Measurements from ENCODE around the gene CLRN1. TPM values are rescaled to one million over a fixed set of nuclear protein-coding genes. Genes with fewer than 3 reads are reported as not detected.
"Not testable (repeated sequence)": the region's sequence is repeated elsewhere in the genome, so short reads cannot be mapped to it uniquely, and the experiment has no call there.

CLRN1 gene
- total RNA-seq, 1 experiment from 2014 or later = not detected

DNA sequence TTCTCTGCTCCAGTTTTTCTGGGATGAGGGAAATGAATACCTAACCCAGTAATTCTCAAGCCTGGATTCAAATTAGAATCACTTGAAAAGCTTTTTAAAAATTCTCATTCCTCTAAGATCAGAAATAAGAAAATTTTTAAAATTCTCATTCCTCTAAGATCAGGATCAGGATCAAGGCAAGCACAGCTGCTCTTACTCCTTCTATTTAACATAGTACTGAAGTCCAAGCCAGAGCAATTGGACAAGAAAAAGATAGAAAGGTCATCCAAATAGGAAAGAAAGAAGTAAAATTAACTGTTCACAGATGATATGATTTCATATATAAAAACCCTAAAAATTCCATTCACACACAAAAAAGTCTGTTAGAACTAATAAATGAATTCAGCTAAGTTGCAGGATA, 24.2 kb upstream of the CLRN1 start:
- Histone ChIP-seq H3K27me3 (no peaks in the 10 kb centered on the region), H3K4me1 (no peaks in the 10 kb centered on the region), H3K4me3 (no peak overlapping the region), H3K36me3 (no peaks in the 10 kb centered on the region), H3K27ac (no peak overlapping the region), H3K9me3 (replicated peaks) (no peaks in the 10 kb centered on the region)
- no peak for DNase-seq

GRCh38 chr3:150995510-150995909, 23.0 kb upstream of the CLRN1 start:
- DNase-seq = no peak
- Histone ChIP-seq H3K36me3 (no peaks in the 10 kb centered on the region), H3K4me3 (no peak overlapping the region), H3K4me1 (no peaks in the 10 kb centered on the region), H3K27ac (no peak overlapping the region), H3K27me3 (no peaks in the 10 kb centered on the region), H3K9me3 (replicated peaks) (no peaks in the 10 kb centered on the region)

DNA sequence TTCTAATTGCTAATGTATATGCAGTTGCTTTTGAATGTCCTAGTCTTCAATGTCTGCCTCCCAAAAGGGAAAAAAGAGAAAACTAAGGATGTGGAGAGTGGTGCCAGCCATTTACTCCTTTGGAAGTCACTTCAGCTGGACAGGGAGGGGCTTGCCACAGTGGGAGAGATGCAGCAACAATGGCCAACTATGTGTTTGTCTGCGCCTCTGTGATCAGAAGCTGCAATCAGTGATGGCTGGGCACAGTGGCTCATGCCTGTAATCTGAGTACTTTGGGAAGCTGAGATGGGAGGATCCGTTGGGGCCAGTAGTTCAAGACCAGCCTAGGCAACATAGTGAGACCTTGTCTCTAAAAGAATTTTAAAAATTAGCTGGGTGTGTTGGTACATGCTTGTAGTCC, 16.7 kb upstream of the CLRN1 start:
- no peak overlapping the region for H3K27ac ChIP-seq
- H3K36me3 ChIP-seq = no peaks in the 10 kb centered on the region
- DNase-seq = no peak
- no peaks in the 10 kb centered on the region for H3K4me1 ChIP-seq
- H3K4me3 ChIP-seq = no peak overlapping the region
- no peaks in the 10 kb centered on the region for H3K9me3 ChIP-seq (replicated peaks)
- H3K27me3 ChIP-seq = no peaks in the 10 kb centered on the region

- not testable (repeated sequence) for H3K4me3 ChIP-seq; H3K36me3 ChIP-seq; H3K4me1 ChIP-seq; H3K9me3 ChIP-seq (replicated peaks); H3K27ac ChIP-seq; DNase-seq; H3K27me3 ChIP-seq
These were observed 15.9 kb upstream of the CLRN1 start for GRCh38 chr3:150988395-150988794.

- H3K27me3 ChIP-seq = no peaks in the 10 kb centered on the region
- no peak for DNase-seq
- no peaks in the 10 kb centered on the region for H3K9me3 ChIP-seq (replicated peaks)
- H3K4me1 ChIP-seq = no peaks in the 10 kb centered on the region
- H3K36me3 ChIP-seq = no peaks in the 10 kb centered on the region
- no peak overlapping the region for H3K4me3 ChIP-seq
- H3K27ac ChIP-seq = no peak overlapping the region
These were observed 13.2 kb upstream of the CLRN1 start for GRCh38 chr3:150985711-150986110.

DNA sequence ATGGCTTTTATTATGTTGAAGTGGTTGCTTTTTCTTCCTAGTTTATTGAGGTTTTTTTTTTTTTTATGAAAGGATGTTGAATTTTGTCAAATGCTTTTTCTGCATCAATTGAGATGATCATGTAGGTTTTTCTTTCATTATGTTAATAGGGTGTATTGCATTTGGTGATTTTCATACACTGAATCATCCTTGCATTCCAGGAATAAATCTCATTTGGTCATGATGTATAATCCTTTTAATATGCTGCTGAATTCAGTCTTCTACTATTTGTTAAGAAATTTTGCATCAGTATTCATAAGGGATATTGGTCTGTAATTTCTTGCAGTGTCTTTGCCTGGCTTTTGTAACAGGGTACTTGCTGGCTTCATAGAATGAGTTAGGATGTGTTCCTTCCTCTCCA, 11.5 kb upstream of the CLRN1 start:
- H3K4me1 ChIP-seq = no peaks in the 10 kb centered on the region

DNA sequence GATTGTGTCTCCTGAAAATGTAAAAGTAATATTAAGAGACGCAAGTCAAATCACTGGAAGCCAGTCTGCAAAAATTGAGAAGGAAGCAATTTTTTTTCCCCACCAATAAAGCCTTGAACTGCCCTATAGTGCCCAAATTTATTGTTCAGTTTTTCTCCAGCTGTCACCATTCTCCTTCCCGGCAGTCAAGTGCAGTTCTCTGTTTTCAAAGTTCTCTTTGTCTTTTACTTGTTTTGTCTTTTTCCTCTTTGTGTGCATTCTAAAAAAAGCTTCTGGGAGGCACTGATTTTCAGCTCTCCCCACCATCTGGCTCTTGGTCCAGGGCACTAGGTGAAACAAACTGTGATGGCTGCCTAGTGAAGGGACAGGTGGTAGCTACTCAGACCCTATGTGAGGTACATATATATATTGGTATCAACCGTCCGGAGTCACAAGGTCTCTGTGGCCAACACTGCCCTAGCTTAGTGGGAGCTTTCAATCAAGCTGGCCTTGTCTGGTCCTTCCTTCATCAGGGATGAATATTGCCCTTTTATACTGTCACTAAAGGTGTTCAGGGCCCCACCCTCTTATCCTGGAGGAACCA, 6.1 kb upstream of the CLRN1 start:
- Histone ChIP-seq H3K36me3 (no peaks in the 10 kb centered on the region), H3K4me1 (no peaks in the 10 kb centered on the region), H3K4me3 (no peak overlapping the region), H3K27me3 (no peaks in the 10 kb centered on the region), H3K9me3 (replicated peaks) (no peaks in the 10 kb centered on the region), H3K27ac (no peak overlapping the region)
- DNase-seq = no peak

More for the DNA sequence above, 11.5 kb upstream of the CLRN1 start:
- H3K27me3 ChIP-seq = no peaks in the 10 kb centered on the region
- no peaks in the 10 kb centered on the region for H3K36me3 ChIP-seq
- DNase-seq = no peak
- no peak overlapping the region for H3K4me3 ChIP-seq
- H3K27ac ChIP-seq = no peak overlapping the region
- H3K9me3 ChIP-seq (replicated peaks) = no peaks in the 10 kb centered on the region

DNA sequence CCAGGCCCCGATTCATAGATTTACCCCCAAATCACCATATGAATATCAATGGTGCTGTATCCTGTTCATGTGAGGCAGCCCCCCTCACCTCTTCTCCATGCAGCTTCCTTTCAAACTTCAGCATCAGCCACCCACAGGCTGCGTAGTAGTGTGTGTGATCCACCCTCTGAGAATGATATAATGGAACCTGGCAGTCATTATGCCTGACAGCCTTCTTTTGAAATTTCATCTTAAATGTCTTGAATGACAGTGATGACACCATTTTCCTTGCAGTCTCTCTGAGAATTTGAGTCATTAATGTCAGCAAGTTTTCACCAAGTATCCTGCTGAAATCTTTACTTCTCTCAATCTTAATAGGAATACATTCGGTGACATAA, 3.5 kb upstream of the CLRN1 start:
- DNase-seq = no peak
- Histone ChIP-seq H3K4me3 (no peak overlapping the region), H3K36me3 (no peaks in the 10 kb centered on the region), H3K4me1 (no peaks in the 10 kb centered on the region), H3K27ac (no peak overlapping the region), H3K9me3 (replicated peaks) (no peaks in the 10 kb centered on the region), H3K27me3 (no peaks in the 10 kb centered on the region)

- Histone ChIP-seq H3K4me1 (no peaks in the 10 kb centered on the region), H3K36me3 (no peaks in the 10 kb centered on the region), H3K27ac (no peak overlapping the region), H3K9me3 (replicated peaks) (no peaks in the 10 kb centered on the region), H3K27me3 (no peaks in the 10 kb centered on the region), H3K4me3 (no peak overlapping the region)
- DNase-seq = no peak
These were observed 2.8 kb upstream of the CLRN1 start for GRCh38 chr3:150975086-150975991.

DNA sequence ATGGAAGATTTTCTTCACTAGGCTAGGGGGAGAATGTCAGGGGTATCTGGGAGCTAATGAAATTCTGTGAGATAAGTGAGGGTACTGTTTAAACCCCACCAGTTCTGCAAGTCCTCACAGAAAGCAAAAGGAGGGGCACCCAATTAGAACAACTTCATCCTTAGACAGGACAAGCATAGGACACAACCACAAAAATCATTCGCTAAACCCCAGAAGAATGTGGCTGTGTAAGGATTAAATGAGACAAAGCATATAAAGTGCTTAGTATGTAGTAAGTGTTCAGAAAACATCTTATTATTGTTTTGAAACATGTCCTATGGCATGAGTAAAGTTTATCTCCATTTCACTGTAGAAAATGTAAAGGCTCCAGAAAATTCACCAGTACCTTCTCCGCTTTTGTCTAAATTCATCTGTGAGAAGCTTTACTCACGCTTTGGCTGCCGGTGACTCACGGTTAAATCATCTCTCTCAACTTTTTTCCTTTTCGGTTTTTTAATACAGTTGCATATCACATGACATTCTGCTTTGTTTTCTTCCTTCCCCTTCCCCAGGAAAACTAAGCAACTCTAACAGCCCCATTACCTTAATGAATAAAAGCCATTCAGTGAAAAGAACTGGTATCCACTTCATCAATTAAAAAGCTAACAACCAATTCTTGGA, 1.7 kb downstream of the CLRN1 start:
- no peaks in the 10 kb centered on the region for H3K36me3 ChIP-seq
- H3K4me1 ChIP-seq = no peaks in the 10 kb centered on the region
- peak in 1 of 2 experiments; percentile 6 for DNase-seq
- H3K9me3 ChIP-seq (replicated peaks) = no peaks in the 10 kb centered on the region
- no peak overlapping the region for H3K4me3 ChIP-seq
- no peak overlapping the region for H3K27ac ChIP-seq
- H3K27me3 ChIP-seq = no peaks in the 10 kb centered on the region

- Histone ChIP-seq H3K4me1 (no peaks in the 10 kb centered on the region), H3K36me3 (no peaks in the 10 kb centered on the region), H3K4me3 (no peak overlapping the region), H3K27ac (no peak overlapping the region), H3K27me3 (no peaks in the 10 kb centered on the region), H3K9me3 (replicated peaks) (no peaks in the 10 kb centered on the region)
- no peak for DNase-seq
These were observed 4.0 kb downstream of the CLRN1 start for GRCh38 chr3:150968341-150969035.

DNA sequence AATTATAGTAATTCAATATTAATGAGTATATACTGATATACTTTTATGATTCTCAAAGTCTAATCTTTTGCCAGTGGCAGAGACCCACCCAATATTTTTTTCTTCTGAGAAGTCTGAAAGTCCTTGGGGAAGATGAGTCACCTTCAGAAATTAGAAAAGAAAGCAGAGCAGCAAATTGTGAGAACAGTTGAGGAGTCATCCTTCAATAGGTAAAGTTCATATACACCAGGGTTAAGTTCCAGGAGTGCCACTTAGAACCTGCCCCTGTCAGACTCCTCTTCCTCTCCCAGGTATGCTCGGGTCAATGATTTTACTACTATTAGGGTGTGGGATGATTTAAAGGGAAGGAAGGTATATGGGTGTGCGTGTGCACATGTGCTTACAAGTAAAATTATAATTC, 7.1 kb downstream of the CLRN1 start:
- Histone ChIP-seq H3K36me3 (no peaks in the 10 kb centered on the region), H3K4me3 (no peak overlapping the region), H3K4me1 (no peaks in the 10 kb centered on the region), H3K27me3 (no peaks in the 10 kb centered on the region; the same call in 1 of the 2 replicates), H3K27ac (no peak overlapping the region), H3K9me3 (replicated peaks) (no peaks in the 10 kb centered on the region)
- no peak for DNase-seq

GRCh38 chr3:150961949-150962348, 10.6 kb downstream of the CLRN1 start:
- H3K27ac ChIP-seq = no peak overlapping the region
- no peaks in the 10 kb centered on the region; the same call in 1 of the 2 replicates for H3K27me3 ChIP-seq
- no peaks in the 10 kb centered on the region for H3K9me3 ChIP-seq (replicated peaks)
- H3K36me3 ChIP-seq = no peaks in the 10 kb centered on the region
- DNase-seq = no peak
- H3K4me1 ChIP-seq = no peaks in the 10 kb centered on the region
- no peak overlapping the region for H3K4me3 ChIP-seq

GRCh38 chr3:150960708-150961684, 11.5 kb downstream of the CLRN1 start:
- Histone ChIP-seq H3K4me3 (no peak overlapping the region), H3K27me3 (no peaks in the 10 kb centered on the region; the same call in 1 of the 2 replicates), H3K36me3 (no peaks in the 10 kb centered on the region), H3K4me1 (no peaks in the 10 kb centered on the region), H3K9me3 (replicated peaks) (no peaks in the 10 kb centered on the region), H3K27ac (no peak overlapping the region)
- no peak for DNase-seq
